Measurements from ENCODE around the gene CACNG5.

The CACNG5 gene, protein sequence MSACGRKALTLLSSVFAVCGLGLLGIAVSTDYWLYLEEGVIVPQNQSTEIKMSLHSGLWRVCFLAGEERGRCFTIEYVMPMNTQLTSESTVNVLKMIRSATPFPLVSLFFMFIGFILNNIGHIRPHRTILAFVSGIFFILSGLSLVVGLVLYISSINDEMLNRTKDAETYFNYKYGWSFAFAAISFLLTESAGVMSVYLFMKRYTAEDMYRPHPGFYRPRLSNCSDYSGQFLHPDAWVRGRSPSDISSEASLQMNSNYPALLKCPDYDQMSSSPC
- total RNA-seq: 0 reads per million in 2 donors

- DNase-seq: no peak
Measured at GRCh38 chr17:66834919-66835454, at the start of gene CACNG5. TSS of gene CACNG5 (plus strand) at chr17:66835117. CDS start at chr17:66877333, 42,216 bp downstream.

DNA sequence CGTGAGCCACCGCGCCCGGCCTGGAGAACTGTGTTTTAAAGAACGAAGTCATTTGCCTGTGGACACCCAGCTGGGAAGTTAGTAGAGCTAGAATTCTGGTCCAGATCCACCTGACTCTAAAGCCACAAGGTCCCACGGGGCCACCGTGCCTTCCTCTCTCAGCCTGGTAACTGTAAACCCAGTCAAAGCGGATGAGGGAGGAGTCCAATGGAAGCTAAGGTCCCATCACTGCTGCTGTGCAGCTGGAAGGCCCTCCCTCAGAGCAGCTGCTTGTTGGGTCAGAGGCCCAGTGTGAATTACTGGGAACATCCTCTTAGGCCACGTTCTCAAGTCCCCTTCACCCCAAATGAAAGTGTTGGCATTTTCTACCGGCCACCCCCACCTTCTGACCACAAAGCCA, 48.8 kb upstream of the CACNG5 start:
- no peak for DNase-seq

DNA sequence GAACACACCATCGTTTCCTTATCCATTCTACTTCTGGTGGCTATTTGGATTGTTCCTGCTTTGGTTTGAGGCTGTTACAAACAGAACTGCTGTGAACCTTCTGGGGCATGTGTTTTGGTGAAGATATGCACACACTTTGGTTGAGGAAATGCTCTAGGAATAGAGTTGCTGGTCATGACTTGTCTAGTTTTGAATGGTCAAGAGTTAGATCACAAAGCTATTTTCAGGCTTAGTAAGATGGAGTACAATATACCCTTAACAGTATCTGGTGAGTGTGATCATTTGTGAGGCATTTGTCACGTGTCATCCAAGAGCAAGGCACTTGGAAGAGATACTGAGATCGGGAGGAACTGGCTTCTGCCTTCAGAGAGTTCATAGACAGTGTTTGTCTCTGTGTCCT, 47.0 kb upstream of the CACNG5 start:
- DNase-seq: no peak

GRCh38 chr17:66789093-66789492, 45.8 kb upstream of the CACNG5 start:
- DNase-seq: no peak

DNA sequence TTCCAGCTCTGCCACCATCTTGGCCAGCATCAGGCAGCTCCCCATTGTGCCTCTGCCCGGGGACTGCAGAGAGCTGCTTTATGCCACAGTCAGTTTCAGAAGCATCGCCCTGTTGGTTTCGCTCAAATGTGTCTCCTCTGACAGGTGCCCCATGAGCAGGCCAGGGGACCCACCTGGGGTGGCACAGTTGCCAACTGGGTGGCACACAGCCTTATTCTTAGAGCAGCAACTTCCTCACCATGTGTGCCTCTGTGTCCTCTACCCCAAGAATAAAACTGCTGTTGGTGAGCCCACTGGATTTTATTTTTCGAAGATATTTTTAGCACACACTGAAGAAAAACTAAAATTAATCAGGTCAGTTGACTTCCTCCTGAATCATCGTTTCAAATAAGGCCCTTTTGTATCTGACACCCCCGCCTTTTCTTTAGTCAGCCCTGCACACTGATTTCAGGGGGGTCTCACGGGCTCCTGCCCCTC, 44.9 kb upstream of the CACNG5 start:
- no peak for DNase-seq

GRCh38 chr17:66790501-66791061, 44.3 kb upstream of the CACNG5 start:
- no peak for DNase-seq

- DNase-seq: no peak
Measured at GRCh38 chr17:66791347-66791746, 43.6 kb upstream of the CACNG5 start.

- no peak for DNase-seq
Measured at GRCh38 chr17:66793814-66794213, 41.1 kb upstream of the CACNG5 start.

GRCh38 chr17:66795486-66795885, 39.4 kb upstream of the CACNG5 start:
- no peak for DNase-seq

DNA sequence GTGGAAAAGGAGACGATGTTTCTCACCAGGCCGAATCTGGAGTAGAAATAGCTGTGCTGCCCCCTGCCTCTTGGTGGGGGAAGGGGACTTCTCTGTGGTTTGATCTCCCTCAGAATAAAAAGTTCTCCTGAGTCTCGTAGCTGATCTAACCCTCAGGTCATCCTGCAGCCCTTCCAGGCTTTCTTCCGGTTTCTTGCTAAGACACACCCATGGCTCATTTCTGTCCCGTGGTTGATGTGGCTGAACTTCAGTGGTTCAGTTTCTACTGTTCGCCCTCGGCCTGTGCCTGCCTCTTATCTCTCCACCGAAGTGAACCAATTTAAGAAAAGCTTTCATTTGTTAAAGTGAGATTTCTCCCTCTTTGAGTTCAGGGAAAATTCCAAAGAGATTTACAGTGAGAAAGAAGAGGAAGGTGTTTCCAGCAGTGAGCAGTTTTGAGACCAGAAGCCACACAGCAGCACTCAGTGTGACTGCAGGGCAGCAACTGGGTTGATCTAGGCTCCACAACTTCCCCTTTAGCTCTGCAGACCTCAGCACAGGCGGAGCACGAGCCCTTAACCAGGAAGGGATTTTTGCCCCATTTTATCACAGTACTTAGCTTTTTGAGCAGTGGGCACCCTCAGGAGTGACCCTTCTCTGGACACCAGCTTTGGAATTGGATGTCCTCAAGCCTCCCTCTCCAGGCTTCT, 34.9 kb upstream of the CACNG5 start:
- DNase-seq: no peak

GRCh38 chr17:66803474-66803951, 31.4 kb upstream of the CACNG5 start:
- no peak for DNase-seq

- no peak for DNase-seq
Measured at GRCh38 chr17:66805567-66805966, 29.4 kb upstream of the CACNG5 start.

DNA sequence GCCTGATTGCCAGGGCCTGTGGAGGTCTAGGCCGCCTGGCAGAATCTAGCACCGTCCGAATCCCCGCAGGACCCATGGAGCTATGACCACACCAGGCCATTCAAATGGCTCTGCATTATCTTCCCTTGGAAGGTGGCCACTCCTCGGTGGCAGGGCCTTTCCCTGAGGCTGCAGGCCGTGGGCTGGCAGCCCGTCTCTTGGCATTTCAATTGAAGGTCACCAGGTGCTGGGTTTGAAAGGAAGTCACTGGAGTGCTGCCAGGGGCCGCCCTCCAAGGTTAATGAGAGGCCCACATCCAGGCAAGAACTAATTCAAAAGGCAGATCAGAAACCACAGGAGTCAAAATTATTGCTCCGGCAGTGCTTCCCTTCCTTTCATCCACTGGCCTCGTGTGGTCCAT, 27.7 kb upstream of the CACNG5 start:
- no peak for DNase-seq

- DNase-seq: no peak
Measured at GRCh38 chr17:66809408-66809807, 25.5 kb upstream of the CACNG5 start.

DNA sequence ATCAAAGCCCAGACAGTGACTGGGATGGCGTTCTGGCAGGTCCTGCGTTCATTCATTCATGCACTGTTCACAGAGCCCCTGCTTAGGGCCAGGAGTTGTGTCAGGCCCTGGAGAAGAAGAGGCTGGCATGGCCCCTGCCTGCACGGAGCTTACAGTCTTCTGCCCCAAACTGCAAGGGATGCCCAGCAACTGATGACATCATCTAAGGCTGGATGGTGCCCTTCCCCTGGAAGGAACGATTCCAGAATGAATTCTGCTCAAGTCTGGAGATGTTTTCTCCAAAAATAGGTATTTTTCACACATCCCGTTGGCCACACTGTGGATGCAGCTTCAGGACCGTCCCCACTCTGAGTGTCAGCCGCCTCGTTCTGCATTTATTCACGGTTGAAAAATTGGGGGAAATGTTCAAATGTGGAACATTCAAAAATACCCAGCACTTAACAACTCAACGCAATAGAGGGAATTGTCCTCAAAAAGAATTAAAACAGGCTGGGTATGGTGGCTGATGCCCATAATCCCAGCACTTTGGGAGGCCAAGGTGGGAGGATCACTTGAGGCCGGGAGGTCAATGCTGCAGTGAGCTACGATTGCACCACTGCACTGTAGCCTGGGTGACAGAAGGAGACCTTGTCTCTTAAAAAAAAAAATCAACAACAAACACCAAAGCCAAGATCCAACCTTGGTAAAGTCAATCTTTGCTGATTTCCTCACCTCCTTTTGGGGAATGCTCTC, 23.8 kb upstream of the CACNG5 start:
- DNase-seq: no peak

GRCh38 chr17:66811683-66812054, 23.2 kb upstream of the CACNG5 start:
- no peak for DNase-seq

GRCh38 chr17:66812571-66812970, 22.3 kb upstream of the CACNG5 start:
- DNase-seq: no peak

GRCh38 chr17:66813296-66813695, 21.6 kb upstream of the CACNG5 start:
- DNase-seq: no peak

DNA sequence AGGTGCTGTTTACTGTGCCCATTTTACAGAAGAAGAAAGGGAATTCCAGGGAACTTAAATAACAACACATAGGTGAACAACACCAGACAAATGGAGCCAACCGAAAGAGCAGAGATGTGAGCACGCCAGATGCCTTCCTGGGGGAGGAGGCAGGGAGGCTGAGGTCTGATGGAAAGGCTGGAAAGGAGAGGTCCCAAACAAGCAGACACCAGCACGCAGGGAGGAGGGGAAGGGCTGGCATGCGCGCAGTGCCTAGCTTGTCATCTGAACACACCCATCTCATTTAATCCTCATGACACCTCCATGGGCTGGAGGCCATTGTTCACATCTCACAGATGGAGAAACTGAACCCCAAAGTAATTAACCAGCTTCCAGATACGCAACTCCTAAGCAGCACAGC, 20.9 kb upstream of the CACNG5 start:
- DNase-seq: no peak

DNA sequence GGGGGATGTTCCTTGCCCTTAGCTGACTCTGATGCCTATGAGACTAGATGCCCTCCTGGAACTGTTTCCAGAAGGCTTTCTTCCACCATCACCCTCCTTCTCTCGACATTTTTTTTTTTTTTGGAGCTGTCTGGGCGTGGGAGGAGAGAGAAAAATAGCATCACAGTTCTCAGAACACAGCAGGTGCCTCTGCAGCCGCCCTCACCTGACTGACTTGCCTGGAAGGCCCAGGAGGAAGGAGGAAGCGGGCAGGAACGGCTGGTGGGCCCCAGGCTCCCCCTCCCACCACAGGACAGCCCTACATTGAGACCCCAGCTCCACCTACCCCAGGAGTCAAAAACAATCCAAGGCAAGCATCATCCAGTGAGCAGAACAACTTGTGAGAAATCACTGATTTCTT, 20.3 kb upstream of the CACNG5 start:
- no peak for DNase-seq

- no peak for DNase-seq
Measured at GRCh38 chr17:66817750-66818149, 17.2 kb upstream of the CACNG5 start.

- DNase-seq: no peak
Measured at GRCh38 chr17:66819466-66819865, 15.5 kb upstream of the CACNG5 start.

DNA sequence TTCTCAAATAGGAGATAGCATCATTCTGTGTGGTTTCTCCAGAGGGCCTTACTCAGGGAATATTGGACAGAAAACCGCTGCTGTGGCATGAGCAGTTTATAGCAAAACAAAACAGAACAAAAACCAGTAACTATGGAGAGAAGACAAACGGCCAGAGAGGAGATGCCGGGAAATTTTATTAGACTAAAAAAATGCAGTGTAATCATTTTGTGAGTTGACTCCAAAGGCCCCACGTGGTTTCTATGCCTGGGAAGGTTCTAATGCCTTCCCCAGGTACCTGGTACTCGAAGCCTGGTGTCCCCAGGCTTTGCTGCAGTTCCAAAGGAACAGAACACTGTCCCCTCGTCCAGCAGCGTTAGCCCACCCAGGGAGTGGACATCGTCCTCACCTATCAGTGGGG, 12.9 kb upstream of the CACNG5 start:
- no peak for DNase-seq
